HG02973 (cell line): ENCODE results near the gene NRCAM.
"Not testable (repeated sequence)": the region's sequence is repeated elsewhere in the genome, so short reads cannot be mapped to it uniquely, and the experiment has no call there.

Source experiments
- ATAC-seq: cut with Tn5 transposase; IDR thresholded peaks from one replicate; pipeline ENCODE4 v1.9.1; 2021; ENCODE audit warnings: moderate library complexity; ENCODE audit not compliant: unreplicated experiment

The NRCAM gene

DNA sequence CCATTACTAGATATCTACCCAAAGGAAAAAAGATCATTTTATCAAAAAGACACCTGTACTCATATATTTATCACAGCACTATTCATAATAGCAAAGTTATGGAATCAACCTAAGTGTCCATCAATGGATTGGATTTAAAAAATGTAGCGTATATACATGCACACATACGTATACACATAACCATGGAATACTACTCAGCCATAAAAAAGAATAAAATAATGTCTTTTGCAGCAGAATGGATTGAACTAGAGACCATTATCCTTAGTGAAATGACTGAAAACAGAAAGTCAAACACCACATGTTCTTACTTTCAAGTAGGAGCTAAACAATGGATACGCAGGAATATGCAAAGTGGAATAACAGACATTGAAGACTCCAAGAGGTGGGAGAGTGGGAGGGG lies 168.4 kb downstream of the NRCAM start:
- ATAC-seq, result no peak

DNA sequence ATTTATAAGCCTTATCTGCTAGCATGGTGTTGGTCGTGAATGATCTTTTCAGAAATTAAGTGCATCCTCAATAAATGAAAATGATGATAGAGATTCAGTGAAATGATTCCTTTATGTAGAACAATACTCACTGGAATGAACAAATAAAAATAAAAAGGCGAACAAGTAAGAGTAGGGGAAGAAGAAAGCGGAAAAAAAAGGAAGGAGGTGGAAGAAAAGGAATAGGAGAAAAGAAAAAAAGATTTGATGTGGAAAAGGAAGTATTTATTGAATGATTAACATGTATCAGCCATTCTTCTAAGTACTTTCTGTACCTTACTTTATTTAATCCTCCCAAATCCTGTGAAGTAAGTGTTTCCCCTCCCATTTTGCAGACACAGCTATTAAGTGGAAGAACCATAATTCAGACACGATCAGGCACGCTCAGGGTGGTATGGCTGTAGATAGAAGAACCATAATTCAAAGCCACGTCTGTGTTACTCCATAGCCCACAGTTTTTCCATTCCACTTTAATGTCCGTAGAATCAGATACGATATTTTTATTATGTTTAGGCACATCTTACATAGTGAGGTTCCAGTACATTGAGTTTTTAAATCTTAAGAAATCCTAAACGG lies 169.8 kb downstream of the NRCAM start:
- ATAC-seq, result no peak

DNA sequence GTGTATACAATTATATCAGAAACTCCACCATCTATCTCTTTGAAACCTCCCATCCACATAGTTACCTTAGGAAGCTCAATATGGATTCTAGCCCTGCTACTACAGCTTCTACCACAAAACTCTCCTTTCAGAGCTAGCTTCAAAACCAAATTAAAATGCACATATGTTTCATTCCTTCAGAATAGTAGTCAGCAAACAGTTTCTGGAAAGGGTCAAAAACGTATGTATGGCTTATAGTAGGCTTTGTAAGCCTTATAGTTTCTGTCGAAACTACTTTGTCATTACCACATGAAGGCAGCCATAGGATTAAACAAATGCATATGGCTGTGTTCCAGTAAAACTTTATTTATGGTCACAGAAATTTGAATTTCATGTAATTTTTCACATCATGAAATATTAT lies 170.5 kb downstream of the NRCAM start:
- ATAC-seq, result no peak

GRCh38 chr7:108285003-108285368 lies 171.2 kb downstream of the NRCAM start:
- no peak for ATAC-seq

DNA sequence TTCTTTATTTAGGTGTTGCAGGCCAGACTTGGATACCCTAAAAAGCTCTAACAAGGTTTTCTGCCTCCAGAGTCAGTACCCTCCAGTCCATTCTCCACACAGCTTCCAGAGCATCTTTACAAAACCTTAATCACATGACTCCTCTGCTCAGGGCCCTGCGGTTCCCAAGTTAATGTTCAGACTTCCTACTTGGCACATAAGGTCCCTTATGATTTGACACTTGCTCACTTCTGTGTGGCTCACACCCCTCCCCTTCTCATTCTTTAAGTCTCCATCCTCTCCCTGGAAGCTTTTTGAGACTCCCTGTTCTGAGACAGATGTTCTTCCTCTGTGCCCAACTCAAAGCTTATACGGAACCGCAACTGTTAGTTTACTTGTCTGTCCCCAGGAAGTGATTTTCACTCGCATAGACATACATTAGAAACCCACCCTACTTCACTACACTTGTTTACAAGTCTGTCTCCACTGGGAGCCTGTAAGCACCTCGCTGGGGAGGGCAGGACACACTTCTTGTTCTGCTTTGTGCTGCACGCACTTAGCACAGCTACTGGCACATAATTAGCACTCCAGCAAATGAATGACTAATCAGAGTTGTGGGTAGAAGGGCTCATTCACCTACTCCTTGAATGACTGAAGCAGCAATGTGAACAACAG lies 171.8 kb downstream of the NRCAM start:
- ATAC-seq, result peak; percentile 84

DNA sequence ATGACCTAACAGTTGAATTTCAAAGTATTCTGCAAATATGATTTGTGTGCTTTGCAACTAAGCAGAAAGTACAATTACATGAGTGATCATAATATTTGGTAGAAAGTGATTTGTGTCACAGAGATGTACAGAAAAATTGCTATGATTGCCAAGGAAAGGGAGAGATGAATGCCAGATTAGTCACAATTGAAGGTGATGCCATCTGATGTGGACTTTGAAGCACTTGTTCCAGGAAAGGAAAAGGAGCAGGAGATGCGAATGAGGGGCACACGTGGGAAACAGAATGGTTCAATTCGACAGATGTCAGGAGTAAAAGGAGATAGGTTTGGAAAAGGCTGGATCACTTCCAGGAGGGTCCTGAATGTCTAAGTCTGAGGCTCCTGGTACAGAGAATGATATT lies 173.0 kb downstream of the NRCAM start:
- no peak for ATAC-seq

DNA sequence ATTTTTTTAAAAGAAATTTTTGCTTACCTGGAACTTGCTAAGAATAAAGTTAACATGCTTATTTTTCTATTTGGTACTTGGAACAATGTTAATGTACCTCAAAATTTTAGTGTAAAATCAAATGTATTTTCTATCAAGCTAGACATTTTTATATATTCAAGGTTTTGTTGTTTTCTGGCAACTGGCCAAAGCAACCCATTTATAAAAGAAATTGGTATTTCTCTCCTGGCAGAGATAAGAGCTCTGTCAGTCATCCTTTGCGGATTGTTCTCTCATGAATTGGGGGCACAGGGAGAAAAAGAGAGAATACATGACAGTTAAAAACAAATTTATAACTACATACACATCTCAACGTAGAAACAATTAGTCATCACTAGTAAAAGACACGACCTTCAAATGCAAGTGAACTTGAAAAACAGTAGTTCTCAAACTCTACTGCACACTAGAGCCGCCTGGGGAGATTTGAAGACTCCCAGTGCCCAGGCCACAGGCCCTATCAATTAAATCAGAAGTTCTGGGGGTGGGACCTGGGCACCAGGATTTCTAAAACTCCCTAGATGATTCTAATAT lies 173.7 kb downstream of the NRCAM start:
- no peak for ATAC-seq

DNA sequence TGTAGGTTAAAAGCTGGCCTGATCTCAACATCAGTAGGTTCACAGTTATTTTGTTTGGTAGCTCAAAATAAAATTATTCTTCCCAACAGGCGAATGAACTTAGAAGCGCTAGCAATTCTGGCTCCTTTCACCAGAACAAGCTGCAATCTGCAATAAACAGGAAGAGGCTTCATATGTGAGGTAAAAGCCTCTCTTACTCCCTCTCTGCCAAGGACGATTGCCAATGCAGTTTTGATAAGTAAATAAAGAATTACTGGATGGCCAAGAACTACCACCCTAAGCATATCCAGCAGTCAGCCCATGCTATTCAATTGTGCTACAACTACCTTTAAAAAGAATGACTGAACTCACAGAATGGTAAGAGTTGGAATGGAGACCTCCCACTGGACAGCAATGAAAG lies 176.1 kb downstream of the NRCAM start:
- no peak for ATAC-seq

- ATAC-seq, result no peak
Measured at GRCh38 chr7:108278776-108279175, 177.5 kb downstream of the NRCAM start.

GRCh38 chr7:108278281-108278680 lies 178.0 kb downstream of the NRCAM start:
- no peak for ATAC-seq

DNA sequence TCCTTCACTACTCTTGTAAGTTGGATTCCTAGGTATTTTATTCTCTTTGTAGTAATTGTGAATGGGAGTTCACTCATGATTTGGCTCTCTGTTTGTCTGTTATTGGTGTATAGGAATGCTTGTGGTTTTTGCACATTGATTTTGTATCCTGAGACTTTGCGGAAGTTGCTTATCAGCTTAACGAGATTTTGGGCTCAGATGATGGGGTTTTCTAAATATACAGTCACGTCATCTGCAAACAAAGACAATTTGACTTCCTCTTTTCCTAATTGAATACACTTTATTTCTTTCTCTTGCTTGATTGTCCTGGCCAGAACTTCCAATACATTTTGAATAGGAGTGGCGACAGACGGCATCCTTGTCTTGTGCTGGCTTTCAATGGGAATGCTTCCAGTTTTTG lies 181.8 kb downstream of the NRCAM start:
- ATAC-seq, result not testable (repeated sequence)

GRCh38 chr7:108272891-108273290 lies 183.3 kb downstream of the NRCAM start:
- ATAC-seq, result not testable (repeated sequence)

- ATAC-seq, result peak; percentile 60
Measured at GRCh38 chr7:108270385-108271015, 185.7 kb downstream of the NRCAM start.

DNA sequence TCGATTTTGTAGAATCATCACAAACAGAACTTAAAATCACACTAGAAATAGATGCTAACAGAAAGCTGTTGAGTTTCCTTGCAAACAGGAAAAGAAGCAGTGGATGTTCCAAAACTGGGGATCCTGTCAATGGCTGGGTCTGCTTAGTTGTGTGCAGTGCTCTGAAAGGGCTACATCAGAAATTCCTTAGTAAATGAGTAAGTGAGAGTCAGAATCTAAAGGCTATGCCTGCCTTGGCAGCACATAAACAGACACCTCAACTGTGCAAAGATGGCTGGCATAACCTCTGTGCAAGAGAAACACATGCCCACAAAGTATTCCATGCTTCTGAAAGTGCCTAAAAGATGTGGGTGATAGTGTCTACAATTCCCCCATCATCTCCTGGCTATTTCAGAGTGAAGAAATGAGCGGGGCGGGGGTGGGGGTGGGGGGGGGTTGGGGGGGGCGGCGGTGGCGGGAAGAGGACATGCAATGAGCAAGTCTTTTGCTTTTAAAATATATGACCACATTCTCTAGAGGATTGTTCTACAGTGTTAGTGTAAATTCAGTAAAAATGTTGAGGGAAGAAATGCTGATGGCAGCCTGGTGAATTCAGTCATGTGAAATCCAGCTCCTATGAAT lies 187.9 kb downstream of the NRCAM start:
- ATAC-seq, result no peak

GRCh38 chr7:108267615-108268014 lies 188.6 kb downstream of the NRCAM start:
- no peak for ATAC-seq

DNA sequence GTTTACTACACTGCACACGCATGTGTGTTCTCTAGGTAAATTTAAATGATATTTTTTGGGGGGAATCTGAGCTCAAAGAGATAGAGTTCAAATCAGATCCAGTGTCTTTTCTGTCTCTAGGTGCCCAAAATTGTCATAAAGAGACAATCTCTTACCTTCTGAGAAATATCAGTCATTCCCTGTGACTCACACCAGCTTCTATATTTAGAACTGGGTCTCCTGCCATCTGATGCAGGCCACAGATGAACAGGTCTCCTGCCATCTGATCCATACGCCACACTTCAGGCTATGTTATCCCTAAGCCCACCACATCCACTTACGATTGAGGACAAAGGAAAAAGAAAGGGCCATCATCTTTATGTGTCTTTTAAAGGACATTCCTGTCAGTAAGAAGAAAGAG lies 189.7 kb downstream of the NRCAM start:
- ATAC-seq, result no peak

GRCh38 chr7:108266035-108266434 lies 190.2 kb downstream of the NRCAM start:
- no peak for ATAC-seq

GRCh38 chr7:108265007-108265406 lies 191.2 kb downstream of the NRCAM start:
- no peak for ATAC-seq

DNA sequence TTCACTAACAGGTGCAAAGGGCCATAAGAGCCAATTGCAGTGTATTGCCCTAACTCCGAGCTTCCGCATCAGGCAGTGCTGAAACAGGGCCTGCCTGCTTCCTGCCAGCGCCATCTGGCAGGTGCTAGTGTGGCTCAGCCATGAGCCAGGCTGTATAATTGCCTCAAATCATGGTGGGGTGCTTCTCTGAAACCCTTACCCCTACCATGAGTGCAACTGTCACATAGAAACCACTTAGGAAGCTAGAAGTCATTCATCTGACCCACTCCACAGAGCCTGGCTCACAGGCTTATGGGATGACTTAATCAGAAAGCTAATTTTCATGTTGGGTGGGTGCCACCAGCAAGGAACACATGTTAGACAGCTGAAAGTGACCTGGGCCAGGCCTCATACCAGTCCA lies 192.8 kb downstream of the NRCAM start:
- no peak for ATAC-seq

DNA sequence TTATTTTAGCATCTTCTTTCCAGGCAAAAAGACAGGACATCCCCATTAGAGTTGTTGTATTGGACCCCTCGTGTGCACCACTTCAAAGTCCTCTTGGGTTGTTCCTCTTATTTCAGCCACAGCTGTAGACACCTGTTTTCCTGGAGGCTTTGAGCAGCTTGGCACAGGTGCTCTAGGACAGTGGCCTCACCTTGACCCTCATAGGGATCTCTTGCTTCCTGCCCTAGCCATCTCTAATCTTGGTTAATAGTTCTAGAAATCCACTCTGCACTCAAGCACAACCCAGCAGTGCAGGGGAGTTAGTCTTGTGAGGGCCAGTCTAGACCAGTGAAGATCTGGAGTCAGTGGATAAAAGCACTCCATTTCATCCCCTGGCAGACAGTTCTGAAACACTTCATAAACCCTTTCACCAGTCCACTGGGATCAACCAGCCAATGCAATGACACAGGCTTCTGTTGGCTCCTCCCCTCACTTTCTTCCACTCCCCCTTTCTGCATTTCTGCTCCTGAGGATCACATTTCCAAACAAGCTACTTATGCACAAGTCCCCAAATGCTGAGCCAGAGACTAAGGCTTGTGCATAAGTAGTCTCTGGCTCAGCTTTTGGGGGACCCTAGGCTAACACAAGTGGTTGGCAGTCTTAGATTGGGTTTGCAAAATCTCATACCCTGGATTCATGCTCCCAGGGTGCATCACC lies 194.5 kb downstream of the NRCAM start:
- no peak for ATAC-seq

- not testable (repeated sequence) for ATAC-seq
Measured at GRCh38 chr7:108259447-108259846, 196.8 kb downstream of the NRCAM start.
